Activated CD4-positive, alpha-beta T cell treated with anti-CD3 and anti-CD28 coated beads, Interleukin-2, amount 50 U/mL, for 1 hour (primary cell): ENCODE data around the gene SLCO3A1.
A peak's percentile ranks its signal among the peaks of the same experiment; 100 is the strongest.
"Not testable (repeated sequence)": the region's sequence is repeated elsewhere in the genome, so short reads cannot be mapped to it uniquely, and the experiment has no call there.

Experiments used
- DNase-seq: peaks from one replicate; pipeline ENCODE4 v3.0.0-alpha.2; 2020

The SLCO3A1 gene

GRCh38 chr15:92044203-92044909 is 190.8 kb downstream of the SLCO3A1 start:
- no peak for DNase-seq

- no peak for DNase-seq
Observed at GRCh38 chr15:92047900-92048299, 194.4 kb downstream of the SLCO3A1 start.

GRCh38 chr15:92048739-92049138 is 195.2 kb downstream of the SLCO3A1 start:
- no peak for DNase-seq

GRCh38 chr15:92049290-92049989 is 195.9 kb downstream of the SLCO3A1 start:
- no peak for DNase-seq

- no peak for DNase-seq
Observed at GRCh38 chr15:92050220-92050898, 196.9 kb downstream of the SLCO3A1 start.

- no peak for DNase-seq
Observed at GRCh38 chr15:92051716-92052115, 198.2 kb downstream of the SLCO3A1 start.

GRCh38 chr15:92053753-92054316 is 200.3 kb downstream of the SLCO3A1 start:
- no peak for DNase-seq

- DNase-seq: no peak
Observed at GRCh38 chr15:92056875-92057274, 203.4 kb downstream of the SLCO3A1 start.

GRCh38 chr15:92059036-92059970 is 205.8 kb downstream of the SLCO3A1 start:
- no peak for DNase-seq

GRCh38 chr15:92059971-92060311 is 206.4 kb downstream of the SLCO3A1 start:
- not testable (repeated sequence) for DNase-seq

- no peak for DNase-seq
Observed at GRCh38 chr15:92061511-92062195, 208.1 kb downstream of the SLCO3A1 start.

- no peak for DNase-seq
Observed at GRCh38 chr15:92062505-92062904, 209.0 kb downstream of the SLCO3A1 start.

- DNase-seq: no peak
Observed at GRCh38 chr15:92068121-92068520, 214.6 kb downstream of the SLCO3A1 start.

- DNase-seq: peak; percentile 9
Observed at GRCh38 chr15:92069308-92070250, 216.1 kb downstream of the SLCO3A1 start.

- not testable (repeated sequence) for DNase-seq
Observed at GRCh38 chr15:92070251-92070650, 216.7 kb downstream of the SLCO3A1 start.

GRCh38 chr15:92071045-92071634 is 217.6 kb downstream of the SLCO3A1 start:
- no peak for DNase-seq

GRCh38 chr15:92073044-92073785 is 219.7 kb downstream of the SLCO3A1 start:
- DNase-seq: no peak

- DNase-seq: no peak
Observed at GRCh38 chr15:92074101-92074500, 220.6 kb downstream of the SLCO3A1 start.

- no peak for DNase-seq
Observed at GRCh38 chr15:92074646-92075045, 221.1 kb downstream of the SLCO3A1 start.

- no peak for DNase-seq
Observed at GRCh38 chr15:92075764-92076163, 222.3 kb downstream of the SLCO3A1 start.
